DOHH2 (cell line): ENCODE results near the gene CDH2.

Experiments used
- H3F3A ChIP-seq: fragments of 200-600 bp; sonication (generic), shearing (Covaris generic); 2 replicates; pipeline ENCODE4 v1.6.0; 2016; ENCODE audit warnings: antibody characterized with exemption, mild to moderate bottlenecking; ENCODE audit not compliant: control insufficient read depth, insufficient read depth
- H3K27ac ChIP-seq: fragments of 200-600 bp; sonication (generic); 2 replicates; pipeline ENCODE4 v1.5.1; 2014; ENCODE audit warnings: low read depth, mild to moderate bottlenecking, low read length, moderate library complexity
- H3K27me3 ChIP-seq: fragments of 200-600 bp; sonication (generic); 2 replicates; pipeline ENCODE4 v1.6.1; 2014; ENCODE audit warnings: mild to moderate bottlenecking, low read length, mixed read lengths; ENCODE audit not compliant: control insufficient read depth
- H3K36me3 ChIP-seq: fragments of 200-600 bp; sonication (generic); 2 replicates; pipeline ENCODE4 v1.6.1; 2014; ENCODE audit warnings: mild to moderate bottlenecking, low read length, moderate library complexity, mixed read lengths; ENCODE audit not compliant: control insufficient read depth
- H3K4me1 ChIP-seq: fragments of 200-600 bp; sonication (generic); 2 replicates; pipeline ENCODE4 v1.6.1; 2014; ENCODE audit warnings: mild to moderate bottlenecking, low read length, mixed read lengths; ENCODE audit not compliant: control insufficient read depth
- H3K4me2 ChIP-seq: fragments of 200-600 bp; sonication (generic); 2 replicates; pipeline ENCODE4 v1.6.0; 2014; ENCODE audit warnings: mild to moderate bottlenecking, low read length, moderate library complexity
- H3K4me3 ChIP-seq: fragments of 200-600 bp; sonication (generic); 2 replicates; pipeline ENCODE4 v1.5.1; 2014; ENCODE audit warnings: mild to moderate bottlenecking, low read length, mixed read lengths
- H3K79me2 ChIP-seq: fragments of 200-600 bp; sonication (generic); 2 replicates; pipeline ENCODE4 v1.6.1; 2014; ENCODE audit warnings: mild to moderate bottlenecking, low read length, mixed read lengths; ENCODE audit not compliant: control insufficient read depth
- H3K9me2 ChIP-seq: fragments of 200-600 bp; sonication (generic); replicated peaks from 2 replicates; pipeline ENCODE4 v1.6.1; 2014; ENCODE audit warnings: mild to moderate bottlenecking, low read length, mixed read lengths; ENCODE audit not compliant: control insufficient read depth
- H3K9me3 ChIP-seq: fragments of 200-600 bp; sonication (generic); 2 replicates; pipeline ENCODE4 v1.6.1; 2014; ENCODE audit warnings: antibody characterized with exemption, low read length, mixed read lengths; ENCODE audit not compliant: control insufficient read depth, insufficient read depth
- H4K20me1 ChIP-seq: fragments of 200-600 bp; sonication (generic); 2 replicates; pipeline ENCODE4 v1.6.0; 2014; ENCODE audit warnings: low read depth, mild to moderate bottlenecking, antibody characterized with exemption, low read length, moderate library complexity; ENCODE audit not compliant: control insufficient read depth, insufficient read depth
- CTCF ChIP-seq: fragments of 200-600 bp; sonication (generic); IDR thresholded peaks from one replicate; pipeline ENCODE4 v1.5.1; 2014; ENCODE audit warnings: antibody characterized with exemption, mild to moderate bottlenecking, low read depth, low read length; ENCODE audit not compliant: poor library complexity, severe bottlenecking
- EZH2phosphoT487 ChIP-seq: fragments of 200-600 bp; sonication (generic); IDR thresholded peaks from 2 replicates; pipeline ENCODE4 v1.6.1; 2017; ENCODE audit warnings: borderline replicate concordance, mild to moderate bottlenecking, antibody characterized with exemption, low read length, moderate library complexity, mixed read lengths

Gene CDH2

GRCh38 chr18:28067346-28067745 is 109.6 kb downstream of the CDH2 start:
- Histone ChIP-seq H3K4me2 (no peak overlapping the region), H3K9me2 (no peaks in the 10 kb centered on the region), H3K9me3 (no peaks in the 10 kb centered on the region), H3K4me3 (no peak overlapping the region), H3K36me3 (no peaks in the 10 kb centered on the region), H3K4me1 (no peaks in the 10 kb centered on the region), H3F3A (no peaks in the 10 kb centered on the region), H4K20me1 (no peaks in the 10 kb centered on the region), H3K79me2 (no peaks in the 10 kb centered on the region), H3K27ac (no peak overlapping the region), H3K27me3 (no peaks in the 10 kb centered on the region)
- TF ChIP-seq EZH2phosphoT487, result no peak
- TF ChIP-seq CTCF, result no peak

GRCh38 chr18:28065793-28066186 is 111.1 kb downstream of the CDH2 start:
- H3K4me3 ChIP-seq, result no peak overlapping the region
- H4K20me1 ChIP-seq, result no peaks in the 10 kb centered on the region
- H3K9me2 ChIP-seq, result no peaks in the 10 kb centered on the region
- H3K79me2 ChIP-seq, result no peaks in the 10 kb centered on the region
- no peaks in the 10 kb centered on the region for H3K27me3 ChIP-seq
- no peaks in the 10 kb centered on the region for H3K9me3 ChIP-seq
- H3K4me2 ChIP-seq, result no peak overlapping the region
- H3K4me1 ChIP-seq, result no peaks in the 10 kb centered on the region
- TF ChIP-seq CTCF (no peak), EZH2phosphoT487 (no peak)
- no peak overlapping the region for H3K27ac ChIP-seq
- H3F3A ChIP-seq, result no peaks in the 10 kb centered on the region
- no peaks in the 10 kb centered on the region for H3K36me3 ChIP-seq

GRCh38 chr18:28065031-28065792 is 111.7 kb downstream of the CDH2 start:
- H3K9me3 ChIP-seq, result no peaks in the 10 kb centered on the region
- H4K20me1 ChIP-seq, result no peaks in the 10 kb centered on the region
- H3K4me3 ChIP-seq, result no peak overlapping the region
- H3K27me3 ChIP-seq, result no peaks in the 10 kb centered on the region
- H3F3A ChIP-seq, result no peaks in the 10 kb centered on the region
- no peak overlapping the region for H3K4me2 ChIP-seq
- H3K79me2 ChIP-seq, result no peaks in the 10 kb centered on the region
- H3K27ac ChIP-seq, result no peak overlapping the region
- H3K4me1 ChIP-seq, result no peaks in the 10 kb centered on the region
- H3K9me2 ChIP-seq, result no peaks in the 10 kb centered on the region
- H3K36me3 ChIP-seq, result no peaks in the 10 kb centered on the region
- no peak for TF ChIP-seq EZH2phosphoT487
- no peak for TF ChIP-seq CTCF
